ENCODE data around the gene KCNE4. TPM values are rescaled to one million over a fixed set of nuclear protein-coding genes. Genes with fewer than 3 reads are reported as not detected.

The KCNE4 gene
- total and polyA plus RNA-seq, 9 of the 15 experiments (the other 6 are each of a cell fraction or from before 2014, with no cell fraction given): not detected

- no peaks in the 10 kb centered on the region for H3K9me3 ChIP-seq (replicated peaks; ENCODE audit: control insufficient read depth, insufficient read depth, low read depth, low read length)
- H3K79me2 ChIP-seq (ENCODE audit: control insufficient read depth, insufficient read depth, low read length): no peaks in the 10 kb centered on the region
- CTCF ChIA-PET (ENCODE audit: low intra/inter-chr PET ratio): no interaction called here
- H3K4me2 ChIP-seq (ENCODE audit: insufficient read depth, low read length): no peak overlapping the region
- no peak overlapping the region for H3K9ac ChIP-seq (ENCODE audit: insufficient read depth in 1 of 2, low read depth in 2 of 2, low read length in 2 of 2)
- H3K4me1 ChIP-seq (replicated peaks in 1 of 2; ENCODE audit: control insufficient read depth in 2 of 2, insufficient read depth in 2 of 2, low read length in 2 of 2): no peaks in the 10 kb centered on the region; a peak in 1 of 5 replicates
- H3K9me1 ChIP-seq (ENCODE audit: control insufficient read depth, insufficient read depth, low read length): no peaks in the 10 kb centered on the region
- H3K4me3 ChIP-seq: no peak overlapping the region
- DNase-seq (ENCODE audit: extremely low read depth in 1 of 4, low spot score in 3 of 4) (no peak), FAIRE-seq (no peak), ATAC-seq (no peak)
- POLR2A ChIA-PET: no interaction called here
- intact Hi-C loops (cut with micrococcal nuclease): no loop called here
- 18% methylated on average over 5 of the region's 5 CpGs for WGBS (ENCODE audit: insufficient coverage, low coverage, missing lambda C conversion rate)
- no peaks in the 10 kb centered on the region for H4K20me1 ChIP-seq (replicated peaks; ENCODE audit: control insufficient read depth, insufficient read depth, low read length)
- H3K36me3 ChIP-seq (ENCODE audit: control insufficient read depth, insufficient read depth, low read length): no peaks in the 10 kb centered on the region
- TF ChIP-seq KDM2B (CRISPR knock-in tag; IDR thresholded peaks at IDR 0.05) (no peak), FOXJ2 (tag; IDR thresholded peaks at IDR 0.05) (peak; percentile 76), HDGF (IDR thresholded peaks at IDR 0.05) (no peak), PKNOX1 (IDR thresholded peaks at IDR 0.05) (no peak), SIN3B (IDR thresholded peaks at IDR 0.05; ENCODE audit: low read depth) (no peak), ZFP36 (IDR thresholded peaks at IDR 0.05; ENCODE audit: low read depth, low read length, partially characterized antibody) (peak; percentile 4), FIP1L1 (IDR thresholded peaks at IDR 0.05; ENCODE audit: low read depth, low read length, poor library complexity, severe bottlenecking) (no peak), CGGBP1 (CRISPR knock-in tag; IDR thresholded peaks at IDR 0.05) (no peak), CREB3L1 (IDR thresholded peaks at IDR 0.05; ENCODE audit: borderline replicate concordance, low read depth) (no peak), RFX1 (IDR thresholded peaks at IDR 0.05) (peak; percentile 29; the same call in 1 of the 2 replicates)
- BruUV-seq (replicated peaks): no TSS peak
- in situ Hi-C loops (cut with MboI): no loop called here
- H3K27me3 ChIP-seq (ENCODE audit: control insufficient read depth in 2 of 2, insufficient read depth in 2 of 2, low read length in 2 of 2): no peaks in the 10 kb centered on the region
- no peak overlapping the region for H3K27ac ChIP-seq (ENCODE audit: extremely low read depth, low read depth, low read length)
- H2AFZ ChIP-seq (ENCODE audit: low read depth, low read length): no peak overlapping the region
Observed at GRCh38 chr2:223066721-223067120, 14.7 kb downstream of the KCNE4 start.
